ENCODE data around the gene CACYBP. TPM values are rescaled to one million over a fixed set of nuclear protein-coding genes. Genes with fewer than 3 reads are reported as not detected.

CACYBP gene
- total and polyA plus RNA-seq, 2 of the 13 experiments (the other 11 are each of a cell fraction or from before 2014, with no cell fraction given) = 18.4 to 183 TPM

DNA sequence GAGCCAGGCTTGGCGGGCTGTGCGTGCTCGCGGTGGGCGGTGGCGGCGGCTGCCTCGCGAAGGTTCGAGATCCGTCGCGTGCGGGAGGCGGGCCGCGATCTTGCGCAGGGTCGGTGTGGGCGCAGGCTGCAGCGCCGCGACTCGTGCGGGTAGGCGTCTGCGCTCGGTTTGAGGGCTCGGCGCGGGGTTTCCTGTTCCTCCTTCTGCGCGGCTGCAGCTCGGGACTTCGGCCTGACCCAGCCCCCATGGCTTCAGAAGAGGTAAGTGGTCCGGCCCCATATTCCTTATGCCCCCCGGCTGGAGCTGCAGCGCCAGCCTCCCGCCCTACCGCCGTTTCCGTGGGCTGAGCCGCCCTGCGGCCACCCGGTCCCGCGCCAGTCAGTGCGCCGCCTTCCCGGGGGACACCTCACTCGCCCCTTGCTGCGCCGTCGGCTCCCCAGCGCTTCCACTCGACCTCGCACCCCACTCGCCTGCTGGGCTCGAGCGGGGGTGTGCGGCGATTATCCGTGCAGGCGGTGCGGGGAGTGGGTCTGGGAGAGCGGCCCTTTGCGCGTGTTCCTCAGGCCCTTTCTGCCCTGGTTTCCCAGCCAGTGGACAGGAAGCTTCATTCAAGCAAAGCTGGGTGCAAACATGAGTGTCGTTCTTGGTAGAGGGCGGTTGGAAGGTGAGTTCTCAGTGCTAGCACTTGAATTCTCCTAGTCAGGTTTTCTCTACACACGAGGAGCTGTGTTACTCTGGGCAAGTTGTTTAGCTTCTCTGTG, at the start of gene CACYBP (continued):
- TF ChIP-seq, protein P1, sequence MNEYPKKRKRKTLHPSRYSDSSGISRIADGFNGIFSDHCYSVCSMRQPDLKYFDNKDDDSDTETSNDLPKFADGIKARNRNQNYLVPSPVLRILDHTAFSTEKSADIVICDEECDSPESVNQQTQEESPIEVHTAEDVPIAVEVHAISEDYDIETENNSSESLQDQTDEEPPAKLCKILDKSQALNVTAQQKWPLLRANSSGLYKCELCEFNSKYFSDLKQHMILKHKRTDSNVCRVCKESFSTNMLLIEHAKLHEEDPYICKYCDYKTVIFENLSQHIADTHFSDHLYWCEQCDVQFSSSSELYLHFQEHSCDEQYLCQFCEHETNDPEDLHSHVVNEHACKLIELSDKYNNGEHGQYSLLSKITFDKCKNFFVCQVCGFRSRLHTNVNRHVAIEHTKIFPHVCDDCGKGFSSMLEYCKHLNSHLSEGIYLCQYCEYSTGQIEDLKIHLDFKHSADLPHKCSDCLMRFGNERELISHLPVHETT (CRISPR knock-in tag; conservative IDR thresholded peaks at IDR 0.05) = no peak; the same call in 1 of the 2 replicates
- TF ChIP-seq, protein P2, sequence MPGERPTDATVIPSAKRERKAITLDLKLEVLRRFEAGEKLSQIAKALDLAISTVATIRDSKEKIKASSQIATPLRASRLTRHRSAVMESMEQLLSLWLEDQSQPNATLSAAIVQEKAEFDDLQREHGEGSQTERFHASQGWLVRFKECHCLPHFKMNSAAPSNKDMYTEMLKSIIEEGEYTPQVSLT (CRISPR knock-in tag; IDR thresholded peaks at IDR 0.05; ENCODE audit: borderline replicate concordance, low read depth) = 0 out of 2 replicates have a peak, but pooled peaks have one; percentile 41
- TF ChIP-seq CENPT (CRISPR knock-in tag; IDR thresholded peaks at IDR 0.05; ENCODE audit: low read depth) (peak; percentile 56; the same call in 1 of the 2 replicates), BHLHE40 (IDR thresholded peaks at IDR 0.05; ENCODE audit: low read length) (peak; percentile 93), SAFB2 (CRISPR knock-in tag; IDR thresholded peaks at IDR 0.05; ENCODE audit: borderline replicate concordance, low read depth) (peak; percentile 98), ZNF768 (CRISPR knock-in tag; IDR thresholded peaks at IDR 0.05) (peak; percentile 88), ZNF569 (CRISPR knock-in tag; IDR thresholded peaks at IDR 0.05; ENCODE audit: borderline replicate concordance) (0 out of 2 replicates have a peak, but pooled peaks have one; percentile 19), CEBPG (CRISPR knock-in tag; IDR thresholded peaks at IDR 0.05) (peak; percentile 27; the same call in 1 of the 2 replicates), WIZ (CRISPR knock-in tag; IDR thresholded peaks at IDR 0.05) (peak; percentile 72; the same call in 1 of the 2 replicates), KDM6A (CRISPR knock-in tag; IDR thresholded peaks at IDR 0.05; ENCODE audit: low read depth) (no peak), RBAK (CRISPR knock-in tag; IDR thresholded peaks at IDR 0.05) (no peak), GTF3A (CRISPR knock-in tag; conservative IDR thresholded peaks at IDR 0.05) (peak; percentile 50; the same call in 1 of the 2 replicates), ZNF616 (CRISPR knock-in tag; IDR thresholded peaks at IDR 0.05; ENCODE audit: low read depth) (peak; percentile 90), RFXAP (CRISPR knock-in tag; IDR thresholded peaks at IDR 0.05; ENCODE audit: borderline replicate concordance) (peak; percentile 66; the same call in 1 of the 2 replicates), RXRA (CRISPR knock-in tag; IDR thresholded peaks at IDR 0.05) (peak; percentile 38; the same call in 1 of the 2 replicates)
- TF ChIP-seq, protein P3, sequence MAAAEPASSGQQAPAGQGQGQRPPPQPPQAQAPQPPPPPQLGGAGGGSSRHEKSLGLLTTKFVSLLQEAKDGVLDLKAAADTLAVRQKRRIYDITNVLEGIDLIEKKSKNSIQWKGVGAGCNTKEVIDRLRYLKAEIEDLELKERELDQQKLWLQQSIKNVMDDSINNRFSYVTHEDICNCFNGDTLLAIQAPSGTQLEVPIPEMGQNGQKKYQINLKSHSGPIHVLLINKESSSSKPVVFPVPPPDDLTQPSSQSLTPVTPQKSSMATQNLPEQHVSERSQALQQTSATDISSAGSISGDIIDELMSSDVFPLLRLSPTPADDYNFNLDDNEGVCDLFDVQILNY (CRISPR knock-in tag; conservative IDR thresholded peaks at IDR 0.05) = peak; percentile 79
- TF ChIP-seq, protein P4, sequence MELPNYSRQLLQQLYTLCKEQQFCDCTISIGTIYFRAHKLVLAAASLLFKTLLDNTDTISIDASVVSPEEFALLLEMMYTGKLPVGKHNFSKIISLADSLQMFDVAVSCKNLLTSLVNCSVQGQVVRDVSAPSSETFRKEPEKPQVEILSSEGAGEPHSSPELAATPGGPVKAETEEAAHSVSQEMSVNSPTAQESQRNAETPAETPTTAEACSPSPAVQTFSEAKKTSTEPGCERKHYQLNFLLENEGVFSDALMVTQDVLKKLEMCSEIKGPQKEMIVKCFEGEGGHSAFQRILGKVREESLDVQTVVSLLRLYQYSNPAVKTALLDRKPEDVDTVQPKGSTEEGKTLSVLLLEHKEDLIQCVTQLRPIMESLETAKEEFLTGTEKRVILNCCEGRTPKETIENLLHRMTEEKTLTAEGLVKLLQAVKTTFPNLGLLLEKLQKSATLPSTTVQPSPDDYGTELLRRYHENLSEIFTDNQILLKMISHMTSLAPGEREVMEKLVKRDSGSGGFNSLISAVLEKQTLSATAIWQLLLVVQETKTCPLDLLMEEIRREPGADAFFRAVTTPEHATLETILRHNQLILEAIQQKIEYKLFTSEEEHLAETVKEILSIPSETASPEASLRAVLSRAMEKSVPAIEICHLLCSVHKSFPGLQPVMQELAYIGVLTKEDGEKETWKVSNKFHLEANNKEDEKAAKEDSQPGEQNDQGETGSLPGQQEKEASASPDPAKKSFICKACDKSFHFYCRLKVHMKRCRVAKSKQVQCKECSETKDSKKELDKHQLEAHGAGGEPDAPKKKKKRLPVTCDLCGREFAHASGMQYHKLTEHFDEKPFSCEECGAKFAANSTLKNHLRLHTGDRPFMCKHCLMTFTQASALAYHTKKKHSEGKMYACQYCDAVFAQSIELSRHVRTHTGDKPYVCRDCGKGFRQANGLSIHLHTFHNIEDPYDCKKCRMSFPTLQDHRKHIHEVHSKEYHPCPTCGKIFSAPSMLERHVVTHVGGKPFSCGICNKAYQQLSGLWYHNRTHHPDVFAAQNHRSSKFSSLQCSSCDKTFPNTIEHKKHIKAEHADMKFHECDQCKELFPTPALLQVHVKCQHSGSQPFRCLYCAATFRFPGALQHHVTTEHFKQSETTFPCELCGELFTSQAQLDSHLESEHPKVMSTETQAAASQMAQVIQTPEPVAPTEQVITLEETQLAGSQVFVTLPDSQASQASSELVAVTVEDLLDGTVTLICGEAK (IDR thresholded peaks at IDR 0.05) = no peak
- TF ChIP-seq, protein P4 (CRISPR knock-in tag; IDR thresholded peaks at IDR 0.05) = peak; percentile 86; the same call in 1 of the 2 replicates

All from HepG2 (cell line).